ENCODE data around the gene ZBTB18. TPM values are rescaled to one million over a fixed set of nuclear protein-coding genes. Genes with fewer than 3 reads are reported as not detected.
"Not testable (repeated sequence)": the region's sequence is repeated elsewhere in the genome, so short reads cannot be mapped to it uniquely, and the experiment has no call there.

The ZBTB18 gene
- 10.2 and 12.0 TPM in 2 replicates for total RNA-seq

GRCh38 chr1:244050835-244051444, at the start of gene ZBTB18:
Gene ZBTB18 (plus strand): TSS chr1:244051283. CDS start chr1:244051432, 149 bp downstream.
- intact Hi-C loops (cut with micrococcal nuclease): loop anchor here (1.0 kb wide), 1 partner anchor 23 kb away; no protein-coding TSS in a partner anchor

- intact Hi-C loops (cut with micrococcal nuclease): no loop called here
Observed at GRCh38 chr1:244002721-244003120, 48.4 kb upstream of the ZBTB18 start.

- intact Hi-C loops (cut with micrococcal nuclease): no loop called here
Observed at GRCh38 chr1:244005455-244005854, 45.6 kb upstream of the ZBTB18 start.

DNA sequence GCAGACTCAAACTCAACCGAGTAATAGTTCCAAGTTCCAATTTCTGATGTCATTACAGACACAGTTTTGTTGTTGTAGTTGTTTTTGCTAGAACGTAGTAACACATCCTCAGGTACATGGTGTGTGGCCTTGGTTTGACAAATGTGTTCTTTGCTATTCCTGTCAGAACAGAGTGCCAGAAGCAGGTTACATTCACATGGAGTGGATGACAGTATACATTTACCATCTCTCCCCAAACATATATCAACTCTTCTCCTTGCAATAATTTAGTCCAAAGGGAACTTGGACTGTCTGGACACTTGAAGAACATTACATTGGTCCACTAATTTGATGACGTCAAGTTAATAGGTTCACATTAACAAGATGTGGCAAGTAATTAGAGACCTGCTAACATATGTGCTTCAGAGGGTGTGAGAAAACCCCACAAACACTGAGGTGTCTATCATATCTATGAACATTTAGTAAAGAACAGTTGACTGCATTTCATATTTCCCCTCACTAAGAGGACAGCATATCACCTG, 44.6 kb upstream of the ZBTB18 start:
- intact Hi-C loops (cut with micrococcal nuclease): no loop called here

GRCh38 chr1:244006961-244007360, 44.1 kb upstream of the ZBTB18 start:
- intact Hi-C loops (cut with micrococcal nuclease): no loop called here

GRCh38 chr1:244010191-244010590, 40.9 kb upstream of the ZBTB18 start:
- intact Hi-C loops (cut with micrococcal nuclease): no loop called here

- intact Hi-C loops (cut with micrococcal nuclease): no loop called here
Observed at GRCh38 chr1:244010703-244011123, 40.4 kb upstream of the ZBTB18 start.

DNA sequence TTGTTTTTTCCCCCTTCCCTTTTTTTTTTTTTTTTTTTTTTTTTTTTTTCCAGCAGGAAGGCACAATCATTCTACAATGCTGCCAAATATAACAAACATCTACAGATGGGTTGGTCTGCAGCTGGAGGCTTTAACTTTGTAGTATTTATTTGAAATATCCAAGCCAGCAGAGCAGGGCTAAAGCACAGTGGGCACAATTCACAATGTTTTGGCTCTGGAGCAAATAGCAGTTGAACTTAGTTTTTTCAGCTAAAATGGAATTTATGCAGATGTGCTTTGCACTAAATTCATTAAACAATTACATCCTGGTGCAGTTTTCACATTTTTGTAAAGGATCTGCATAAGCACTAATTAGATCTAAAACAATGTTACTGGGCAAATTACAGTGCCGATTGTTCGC, 39.8 kb upstream of the ZBTB18 start:
- intact Hi-C loops (cut with micrococcal nuclease): no loop called here

DNA sequence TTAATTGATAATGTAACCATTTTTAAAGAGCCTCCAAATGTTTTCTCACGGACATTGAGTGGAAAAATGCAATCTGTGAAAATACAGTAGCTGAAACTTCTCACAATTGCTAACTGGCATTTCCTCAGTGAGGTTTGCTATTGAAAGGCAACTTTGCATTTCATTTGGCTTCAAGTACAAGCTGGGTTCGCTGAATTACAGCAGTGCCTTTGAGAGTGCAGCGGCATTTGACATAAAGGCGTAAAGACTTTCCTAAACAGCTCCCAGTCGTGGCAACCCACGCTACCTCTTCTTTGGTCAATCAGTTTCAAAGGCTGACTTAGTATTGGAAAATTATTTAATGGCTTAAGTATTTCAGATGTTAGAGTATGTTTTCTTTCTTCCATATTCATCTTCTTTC, 39.3 kb upstream of the ZBTB18 start:
- intact Hi-C loops (cut with micrococcal nuclease): no loop called here

DNA sequence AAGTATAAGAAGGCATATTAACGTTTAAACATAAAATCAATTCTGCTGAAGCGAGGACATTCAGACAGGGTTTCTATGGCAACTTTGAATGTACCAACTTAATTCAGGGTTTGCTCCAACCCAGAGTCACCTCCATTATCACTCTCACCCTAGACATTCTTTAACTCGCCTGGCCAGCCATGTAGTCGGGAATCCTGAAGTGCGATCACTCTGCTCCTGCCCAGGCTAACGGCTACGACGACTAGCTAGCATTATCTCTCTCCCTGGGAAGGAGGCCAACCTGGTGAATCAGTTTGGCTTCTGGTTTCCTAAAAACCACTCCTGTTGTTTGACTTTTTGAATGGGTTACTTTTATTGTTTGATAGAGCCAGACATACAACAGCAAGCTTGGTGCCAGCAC, 38.9 kb upstream of the ZBTB18 start:
- intact Hi-C loops (cut with micrococcal nuclease): no loop called here

DNA sequence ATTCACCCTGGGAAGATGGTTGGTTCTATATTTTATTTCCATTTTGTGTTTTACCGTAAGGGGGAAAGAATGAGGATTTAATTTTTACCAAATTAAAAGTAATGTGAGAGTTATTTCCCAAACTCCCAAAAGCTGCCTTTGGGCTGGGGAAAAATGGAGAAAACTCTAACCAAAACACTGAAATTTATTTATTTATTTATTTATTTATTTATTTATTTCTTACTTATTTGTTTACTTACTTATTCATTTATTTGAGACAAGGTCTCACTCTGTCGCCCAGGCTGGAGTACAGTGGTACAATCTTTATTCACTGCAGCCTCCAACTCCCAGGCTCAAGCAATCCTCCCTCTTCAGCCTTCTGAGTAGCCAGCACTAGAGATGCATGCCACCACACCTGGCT, 38.0 kb upstream of the ZBTB18 start:
- intact Hi-C loops (cut with micrococcal nuclease): no loop called here

DNA sequence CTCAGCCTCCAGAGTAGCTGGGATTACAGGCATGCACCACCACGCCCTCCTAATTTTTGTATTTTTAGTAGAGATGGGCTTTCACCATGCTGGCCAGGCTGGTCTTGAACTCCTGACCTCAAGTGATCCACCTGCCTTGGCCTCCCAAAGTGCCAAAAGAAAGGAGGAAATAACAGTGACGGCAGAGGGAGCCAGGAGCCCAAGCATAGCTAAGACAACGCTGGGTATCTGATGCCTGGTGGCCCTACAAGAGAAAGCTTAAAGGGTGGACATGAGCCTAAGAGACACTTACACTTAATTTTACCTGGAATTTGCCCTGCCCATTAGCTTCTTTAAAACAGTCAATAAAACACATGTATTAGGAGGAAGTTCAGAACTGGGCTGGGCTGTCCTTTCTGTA, 36.2 kb upstream of the ZBTB18 start:
- intact Hi-C loops (cut with micrococcal nuclease): not testable (repeated sequence)

GRCh38 chr1:244019982-244020485, 31.0 kb upstream of the ZBTB18 start:
- intact Hi-C loops (cut with micrococcal nuclease): no loop called here

DNA sequence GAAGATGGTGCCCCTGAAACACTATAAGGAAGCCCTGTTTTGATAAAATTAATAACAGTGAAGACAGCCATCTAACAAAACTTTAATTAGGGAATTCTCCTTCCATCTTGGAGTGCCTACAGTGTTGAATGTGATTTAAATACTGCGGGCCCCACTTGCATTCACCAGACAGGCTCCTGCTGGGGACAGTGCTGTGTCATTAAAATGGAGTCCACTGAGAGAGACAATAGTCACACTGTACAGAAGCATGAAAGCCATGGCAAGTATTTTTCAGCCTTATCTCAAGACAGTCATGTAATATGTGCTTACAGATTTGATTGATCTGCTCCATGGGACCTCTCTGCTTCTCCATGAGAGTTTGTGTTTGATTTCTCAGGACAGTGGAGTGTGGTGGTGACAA, 29.7 kb upstream of the ZBTB18 start:
- intact Hi-C loops (cut with micrococcal nuclease): no loop called here

DNA sequence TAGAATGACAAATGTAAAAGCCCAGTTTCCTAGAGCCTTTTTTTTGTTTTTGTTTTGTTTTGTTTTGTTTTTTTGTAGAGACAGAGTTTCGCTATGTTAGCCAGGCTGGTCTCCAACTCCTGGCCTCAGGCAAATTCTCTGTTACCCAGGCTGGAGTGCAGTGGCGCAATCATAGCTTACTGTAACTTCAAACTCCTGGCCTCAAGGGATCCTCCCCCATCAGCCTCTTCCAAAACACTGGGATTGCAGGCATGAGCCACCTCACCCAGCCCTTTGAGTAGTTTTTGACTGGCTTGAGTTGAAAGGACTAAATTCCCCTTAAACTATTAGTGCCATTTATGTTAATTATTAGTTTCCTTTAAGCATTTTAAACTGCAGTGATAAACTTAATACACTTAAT, 28.8 kb upstream of the ZBTB18 start:
- intact Hi-C loops (cut with micrococcal nuclease): no loop called here

GRCh38 chr1:244022864-244023440, 28.1 kb upstream of the ZBTB18 start:
- intact Hi-C loops (cut with micrococcal nuclease): no loop called here

DNA sequence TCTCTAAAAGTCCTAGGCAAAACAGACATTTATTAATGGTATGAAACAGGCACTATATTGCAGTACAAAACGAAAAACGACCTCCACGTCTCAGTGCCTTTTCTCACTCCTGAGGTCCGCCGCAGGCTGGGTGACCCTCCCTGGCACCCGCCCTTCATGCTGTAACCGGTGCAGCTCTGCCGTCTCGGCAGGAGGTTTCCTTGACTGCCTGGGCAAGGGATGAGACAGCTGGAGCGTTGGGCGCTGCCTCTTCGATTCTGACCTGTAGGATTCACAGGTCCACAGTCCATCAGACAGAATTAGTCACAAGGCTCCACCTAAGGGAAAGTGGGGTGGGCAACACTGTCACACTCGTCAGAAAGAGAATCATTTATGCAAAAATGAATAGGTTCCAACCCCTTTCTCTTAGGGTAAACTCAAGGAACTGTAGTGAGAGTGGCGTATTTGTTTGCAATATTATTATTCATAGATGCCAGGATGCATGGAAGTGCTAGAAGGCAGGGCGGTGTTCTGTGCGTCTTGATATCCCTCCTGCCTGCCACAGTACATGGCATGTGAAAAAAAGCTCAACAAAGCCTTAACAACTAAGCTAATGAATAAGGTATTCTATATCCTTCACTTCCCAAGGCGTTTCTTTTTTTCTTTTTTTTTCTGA, 23.5 kb upstream of the ZBTB18 start:
- intact Hi-C loops (cut with micrococcal nuclease): no loop called here

- intact Hi-C loops (cut with micrococcal nuclease): no loop called here
Observed at GRCh38 chr1:244028701-244029100, 22.4 kb upstream of the ZBTB18 start.

DNA sequence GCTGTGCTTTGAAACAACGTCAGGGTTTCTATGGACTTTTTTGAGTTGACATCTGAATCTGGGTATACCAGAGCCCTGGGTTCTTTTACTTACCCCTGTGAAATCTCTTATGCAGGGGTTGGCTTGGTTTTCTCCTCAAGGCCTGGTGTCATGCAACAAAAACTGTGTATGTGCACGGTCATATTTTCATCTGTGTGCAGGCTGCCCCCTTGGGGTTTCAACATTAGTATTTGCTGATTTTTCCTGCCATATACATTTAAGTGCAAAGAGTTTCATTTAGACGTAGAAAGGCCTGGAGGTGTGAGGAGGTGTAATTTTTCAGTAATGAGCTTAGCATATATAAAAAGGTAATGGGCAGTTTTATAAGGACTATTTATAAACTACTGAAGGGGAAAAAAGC, 22.0 kb upstream of the ZBTB18 start:
- intact Hi-C loops (cut with micrococcal nuclease): no loop called here

DNA sequence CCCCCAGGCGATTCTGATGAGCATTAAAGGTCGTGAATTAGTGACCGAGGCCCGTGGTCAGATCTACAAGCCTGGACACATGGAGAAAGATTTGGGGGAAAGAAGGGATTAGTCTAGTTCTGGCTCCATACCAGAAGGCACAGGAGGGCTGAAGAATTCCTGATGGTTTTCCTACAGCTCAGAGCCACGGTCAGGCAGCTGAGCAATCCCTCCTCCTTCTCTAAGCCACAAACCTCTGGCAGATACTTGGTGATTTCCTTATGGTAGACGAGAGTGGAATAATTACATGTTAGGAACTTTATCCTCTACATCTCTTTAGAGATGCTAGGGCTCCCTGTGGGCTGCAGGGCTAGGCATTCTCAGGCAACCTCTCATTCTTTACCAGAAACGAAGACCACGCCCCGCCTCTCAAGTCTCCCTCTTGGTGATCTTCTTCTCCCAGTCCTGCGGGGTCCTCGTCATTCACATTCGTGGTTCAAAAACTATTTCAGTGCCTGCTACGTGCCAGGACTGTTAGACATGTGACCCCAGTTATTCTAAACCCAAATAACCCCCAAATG, 20.5 kb upstream of the ZBTB18 start:
- intact Hi-C loops (cut with micrococcal nuclease): no loop called here

GRCh38 chr1:244035358-244035757, 15.7 kb upstream of the ZBTB18 start:
- intact Hi-C loops (cut with micrococcal nuclease): no loop called here

DNA sequence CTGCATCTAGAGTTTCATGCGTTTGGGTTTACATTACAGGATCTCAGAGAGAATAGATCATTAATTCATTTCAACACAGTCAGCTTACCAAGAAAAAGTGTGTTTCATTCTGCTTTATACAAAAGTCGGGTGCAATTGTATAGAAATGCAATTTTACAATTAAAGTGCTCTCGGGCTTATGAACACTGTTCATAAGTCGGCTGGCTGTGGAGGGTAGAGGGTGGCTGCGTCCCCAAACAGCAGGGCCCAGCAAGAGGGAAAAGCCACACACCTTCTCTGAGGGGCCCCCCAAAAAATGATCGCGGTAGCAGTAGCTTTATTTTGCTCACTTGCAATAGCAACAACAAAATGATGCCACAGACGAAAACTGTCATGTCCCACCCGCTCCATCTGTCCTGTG, 13.8 kb upstream of the ZBTB18 start:
- intact Hi-C loops (cut with micrococcal nuclease): no loop called here

All from T-helper 1 cell treated with Interleukin-12 subunit alpha and Interleukin-12 subunit beta and Interleukin-4 antibody, amounts not matched to agents 30 ng/mL and 1 ng/mL, for 36 hours (primary cell).